GM18505 (cell line): ENCODE data around the gene SLC25A26.

Source experiments
- ATAC-seq: cut with Tn5 transposase; IDR thresholded peaks from one replicate; pipeline ENCODE4 v1.9.1; 2021; ENCODE audit not compliant: unreplicated experiment
- POLR2A ChIP-seq: IDR thresholded peaks from 4 replicates; pipeline ENCODE4 v1.6.1; 2011; ENCODE audit warnings: borderline replicate concordance; ENCODE audit not compliant: insufficient read depth, insufficient read length; ENCODE audit errors: extremely low read depth

The SLC25A26 gene

GRCh38 chr3:66237552-66237951 is 16.8 kb downstream of the SLC25A26 start:
- TF ChIP-seq POLR2A, result no peak
- no peak for ATAC-seq

GRCh38 chr3:66239513-66240123 is 18.8 kb downstream of the SLC25A26 start:
- ATAC-seq, result no peak
- no peak for TF ChIP-seq POLR2A

- TF ChIP-seq POLR2A, result no peak
These were observed 20.7 kb downstream of the SLC25A26 start for GRCh38 chr3:66241466-66241865.

GRCh38 chr3:66242788-66243464 is 22.1 kb downstream of the SLC25A26 start:
- no peak for ATAC-seq
- TF ChIP-seq POLR2A, result no peak

More at GRCh38 chr3:66241466-66241865, 20.7 kb downstream of the SLC25A26 start:
- ATAC-seq, result no peak

- ATAC-seq, result no peak
- no peak for TF ChIP-seq POLR2A
These were observed 27.8 kb downstream of the SLC25A26 start for GRCh38 chr3:66248641-66249040.

- no peak for TF ChIP-seq POLR2A
- ATAC-seq, result no peak
These were observed 33.2 kb downstream of the SLC25A26 start for GRCh38 chr3:66253790-66254620.

- ATAC-seq, result no peak
- no peak for TF ChIP-seq POLR2A
These were observed 35.1 kb downstream of the SLC25A26 start for GRCh38 chr3:66255865-66256264.

- no peak for ATAC-seq
- no peak for TF ChIP-seq POLR2A
These were observed 36.0 kb downstream of the SLC25A26 start for GRCh38 chr3:66256806-66257205.

GRCh38 chr3:66259566-66260255 is 38.9 kb downstream of the SLC25A26 start:
- no peak for ATAC-seq
- TF ChIP-seq POLR2A, result no peak

GRCh38 chr3:66260431-66260830 is 39.6 kb downstream of the SLC25A26 start:
- ATAC-seq, result no peak
- no peak for TF ChIP-seq POLR2A

- no peak for TF ChIP-seq POLR2A
- no peak for ATAC-seq
These were observed 40.6 kb downstream of the SLC25A26 start for GRCh38 chr3:66261355-66261754.

GRCh38 chr3:66265649-66266048 is 44.8 kb downstream of the SLC25A26 start:
- no peak for TF ChIP-seq POLR2A
- ATAC-seq, result no peak

- no peak for TF ChIP-seq POLR2A
- no peak for ATAC-seq
These were observed 45.8 kb downstream of the SLC25A26 start for GRCh38 chr3:66266551-66266950.
